ENCODE measurements around the gene RUNX1. TPM values are rescaled to one million over a fixed set of nuclear protein-coding genes. Genes with fewer than 3 reads are reported as not detected.

Gene RUNX1
- total and polyA plus RNA-seq, 2 of the 13 experiments (the other 11 are each of a cell fraction or from before 2014, with no cell fraction given): 5.4 to 6.4 TPM

DNA sequence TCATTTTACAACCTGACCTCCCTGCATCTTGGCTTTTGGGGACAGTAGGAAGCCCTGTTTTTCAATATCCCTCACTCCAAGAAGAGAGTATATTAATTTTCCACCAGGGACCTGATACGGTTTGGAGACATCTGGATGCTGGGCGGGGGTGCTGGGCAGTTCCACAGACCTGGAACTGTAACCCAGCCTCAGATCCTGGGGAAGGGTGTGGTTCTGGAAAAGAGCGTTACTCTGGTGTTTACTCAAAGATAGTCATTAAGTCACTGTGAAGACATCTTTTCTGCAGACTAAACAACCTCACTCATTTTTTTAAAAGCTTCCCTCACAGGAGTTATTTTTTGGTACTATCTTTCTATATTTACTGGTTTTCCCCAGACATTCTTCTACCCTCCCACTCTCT, 190.5 kb downstream of the RUNX1 start (continued):
- TF ChIP-seq, protein P1, sequence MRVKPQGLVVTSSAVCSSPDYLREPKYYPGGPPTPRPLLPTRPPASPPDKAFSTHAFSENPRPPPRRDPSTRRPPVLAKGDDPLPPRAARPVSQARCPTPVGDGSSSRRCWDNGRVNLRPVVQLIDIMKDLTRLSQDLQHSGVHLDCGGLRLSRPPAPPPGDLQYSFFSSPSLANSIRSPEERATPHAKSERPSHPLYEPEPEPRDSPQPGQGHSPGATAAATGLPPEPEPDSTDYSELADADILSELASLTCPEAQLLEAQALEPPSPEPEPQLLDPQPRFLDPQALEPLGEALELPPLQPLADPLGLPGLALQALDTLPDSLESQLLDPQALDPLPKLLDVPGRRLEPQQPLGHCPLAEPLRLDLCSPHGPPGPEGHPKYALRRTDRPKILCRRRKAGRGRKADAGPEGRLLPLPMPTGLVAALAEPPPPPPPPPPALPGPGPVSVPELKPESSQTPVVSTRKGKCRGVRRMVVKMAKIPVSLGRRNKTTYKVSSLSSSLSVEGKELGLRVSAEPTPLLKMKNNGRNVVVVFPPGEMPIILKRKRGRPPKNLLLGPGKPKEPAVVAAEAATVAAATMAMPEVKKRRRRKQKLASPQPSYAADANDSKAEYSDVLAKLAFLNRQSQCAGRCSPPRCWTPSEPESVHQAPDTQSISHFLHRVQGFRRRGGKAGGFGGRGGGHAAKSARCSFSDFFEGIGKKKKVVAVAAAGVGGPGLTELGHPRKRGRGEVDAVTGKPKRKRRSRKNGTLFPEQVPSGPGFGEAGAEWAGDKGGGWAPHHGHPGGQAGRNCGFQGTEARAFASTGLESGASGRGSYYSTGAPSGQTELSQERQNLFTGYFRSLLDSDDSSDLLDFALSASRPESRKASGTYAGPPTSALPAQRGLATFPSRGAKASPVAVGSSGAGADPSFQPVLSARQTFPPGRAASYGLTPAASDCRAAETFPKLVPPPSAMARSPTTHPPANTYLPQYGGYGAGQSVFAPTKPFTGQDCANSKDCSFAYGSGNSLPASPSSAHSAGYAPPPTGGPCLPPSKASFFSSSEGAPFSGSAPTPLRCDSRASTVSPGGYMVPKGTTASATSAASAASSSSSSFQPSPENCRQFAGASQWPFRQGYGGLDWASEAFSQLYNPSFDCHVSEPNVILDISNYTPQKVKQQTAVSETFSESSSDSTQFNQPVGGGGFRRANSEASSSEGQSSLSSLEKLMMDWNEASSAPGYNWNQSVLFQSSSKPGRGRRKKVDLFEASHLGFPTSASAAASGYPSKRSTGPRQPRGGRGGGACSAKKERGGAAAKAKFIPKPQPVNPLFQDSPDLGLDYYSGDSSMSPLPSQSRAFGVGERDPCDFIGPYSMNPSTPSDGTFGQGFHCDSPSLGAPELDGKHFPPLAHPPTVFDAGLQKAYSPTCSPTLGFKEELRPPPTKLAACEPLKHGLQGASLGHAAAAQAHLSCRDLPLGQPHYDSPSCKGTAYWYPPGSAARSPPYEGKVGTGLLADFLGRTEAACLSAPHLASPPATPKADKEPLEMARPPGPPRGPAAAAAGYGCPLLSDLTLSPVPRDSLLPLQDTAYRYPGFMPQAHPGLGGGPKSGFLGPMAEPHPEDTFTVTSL (CRISPR knock-in tag; IDR thresholded peaks at IDR 0.05; ENCODE audit: borderline replicate concordance): no peak

DNA sequence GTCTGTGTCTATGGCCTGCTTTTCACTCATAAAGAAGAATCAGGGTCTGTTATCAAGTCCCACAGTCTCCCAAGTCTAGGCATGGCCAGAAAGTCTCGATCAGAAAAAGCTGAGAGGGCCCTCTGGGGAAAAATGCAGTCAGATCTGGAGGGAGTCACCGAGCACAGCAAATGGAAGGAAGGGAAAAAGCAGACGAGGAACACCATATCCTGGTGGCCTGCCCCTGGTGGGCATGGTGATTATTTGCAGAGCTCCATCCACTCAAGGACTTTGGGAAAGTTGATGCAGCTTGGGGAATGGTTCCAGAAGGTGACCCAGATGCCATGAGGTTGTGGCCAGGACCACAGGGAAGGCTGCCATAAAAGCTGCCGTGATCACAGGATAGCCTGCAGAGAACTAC, 191.2 kb downstream of the RUNX1 start:
- no peak overlapping the region for H3K4me2 ChIP-seq (ENCODE audit: low read depth, low read length)
- DNase-seq (ENCODE audit: low spot score): no peak
- no peak overlapping the region for H2AFZ ChIP-seq (ENCODE audit: low read length)
- no peak overlapping the region for H3K4me3 ChIP-seq (replicated peaks in 1 of 3; ENCODE audit: insufficient read depth in 1 of 3, low read depth in 2 of 3, low read length in 3 of 3)
- no peaks in the 10 kb centered on the region for H3K9me3 ChIP-seq (ENCODE audit: low read length)
- in situ Hi-C loops (cut with HindIII; ENCODE audit: extremely low pct_ligation_motif_present, low pct_unique_long_range_greater_than_20kb) (no loop called here), intact Hi-C loops (cut with micrococcal nuclease; ENCODE audit: unreplicated experiment) (no loop called here)
- CTCF ChIA-PET (ENCODE audit: low intra/inter-chr PET ratio, low total read pairs): no interaction called here
- peak; percentile 78 for ATAC-seq
- H4K20me1 ChIP-seq (ENCODE audit: insufficient read depth, low read length): no peaks in the 10 kb centered on the region
- H3K9ac ChIP-seq (ENCODE audit: insufficient read depth, low read depth, low read length): no peak overlapping the region
- H3K4me1 ChIP-seq (ENCODE audit: insufficient read depth, low read length): no peaks in the 10 kb centered on the region
- no peaks in the 10 kb centered on the region for H3K27me3 ChIP-seq (ENCODE audit: control insufficient read depth in 1 of 2, insufficient read depth in 2 of 2, low read length in 2 of 2)
- peak; percentile 24; the same call in 1 of the 2 replicates for TF ChIP-seq STAG1 (CRISPR knock-in tag; IDR thresholded peaks at IDR 0.05)
- TF ChIP-seq ZNF460 (CRISPR knock-in tag; IDR thresholded peaks at IDR 0.05; ENCODE audit: borderline replicate concordance): no peak
- TF ChIP-seq RFX1 (IDR thresholded peaks at IDR 0.05): no peak
- H3K36me3 ChIP-seq (replicated peaks in 1 of 2; ENCODE audit: control insufficient read depth in 1 of 2, insufficient read depth in 2 of 2, low read length in 2 of 2): peaks cover 29 to 77% of the 10 kb centered on the region in 2 experiments
- no peak for FAIRE-seq
- POLR2A ChIA-PET: interaction anchor here (0.6 to 1.3 kb wide), 2 partner anchors 30 to 183 kb away, joined by 3 to 4 read pairs; no protein-coding TSS in a partner anchor
- H3K79me2 ChIP-seq (ENCODE audit: insufficient read depth, low read length): peaks cover 2% of the 10 kb centered on the region
- 93% methylated on average over 4 of the region's 4 CpGs for whole genome bisulfite sequencing (ENCODE audit: low lambda C conversion rate)
- no TSS peak for BruUV-seq (replicated peaks)
- H3K27ac ChIP-seq (ENCODE audit: extremely low read length, insufficient read depth, low read length): no peak overlapping the region

All from HepG2 (cell line).